GM12892 (cell line): ENCODE measurements around the gene ABCC5.
"Not testable (repeated sequence)": the region's sequence is repeated elsewhere in the genome, so short reads cannot be mapped to it uniquely, and the experiment has no call there.

Experiments
- DNase-seq: peaks from one replicate; pipeline ENCODE4 v3.0.0; 2011; ENCODE audit not compliant: insufficient read length
- FAIRE-seq: peaks from 2 replicates; lab custom pipeline; 2011; peaks lifted over from hg19 to GRCh38; lab: Jason Lieb, UNC
- POLR2A ChIP-seq: IDR thresholded peaks from 2 replicates; pipeline ENCODE4 v1.6.1; 2011; ENCODE audit warnings: low read depth, low read length, control low read depth
- POLR2AphosphoS5 ChIP-seq: IDR thresholded peaks from 2 replicates; pipeline ENCODE4 v1.6.1; 2011; ENCODE audit warnings: low read depth, low read length, control low read depth
- TAF1 ChIP-seq: IDR thresholded peaks from 2 replicates; pipeline ENCODE4 v1.6.1; 2011; ENCODE audit warnings: low read depth, mild to moderate bottlenecking, control low read depth, low read length, borderline replicate concordance

Gene ABCC5

DNA sequence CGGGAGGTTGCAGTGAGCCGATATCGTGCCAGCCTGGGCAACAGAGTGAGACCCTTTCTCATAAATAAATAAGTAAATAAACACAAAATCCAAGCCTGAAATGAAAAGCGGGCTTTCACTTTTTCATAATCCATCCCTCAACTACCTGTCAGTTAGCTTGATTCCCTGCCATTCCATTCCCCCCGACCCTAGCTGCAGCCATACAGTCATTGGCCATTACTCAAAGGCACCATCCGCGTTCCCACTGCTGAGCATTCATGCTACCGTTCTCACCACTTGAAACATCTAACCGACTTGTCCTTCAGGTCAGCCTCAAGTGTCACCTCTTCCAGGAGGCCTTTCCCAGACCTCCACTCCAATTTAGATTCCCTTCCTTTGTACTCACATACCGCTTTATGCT, 131.9 kb downstream of the ABCC5 start:
- DNase-seq (no peak), FAIRE-seq (no peak)

DNA sequence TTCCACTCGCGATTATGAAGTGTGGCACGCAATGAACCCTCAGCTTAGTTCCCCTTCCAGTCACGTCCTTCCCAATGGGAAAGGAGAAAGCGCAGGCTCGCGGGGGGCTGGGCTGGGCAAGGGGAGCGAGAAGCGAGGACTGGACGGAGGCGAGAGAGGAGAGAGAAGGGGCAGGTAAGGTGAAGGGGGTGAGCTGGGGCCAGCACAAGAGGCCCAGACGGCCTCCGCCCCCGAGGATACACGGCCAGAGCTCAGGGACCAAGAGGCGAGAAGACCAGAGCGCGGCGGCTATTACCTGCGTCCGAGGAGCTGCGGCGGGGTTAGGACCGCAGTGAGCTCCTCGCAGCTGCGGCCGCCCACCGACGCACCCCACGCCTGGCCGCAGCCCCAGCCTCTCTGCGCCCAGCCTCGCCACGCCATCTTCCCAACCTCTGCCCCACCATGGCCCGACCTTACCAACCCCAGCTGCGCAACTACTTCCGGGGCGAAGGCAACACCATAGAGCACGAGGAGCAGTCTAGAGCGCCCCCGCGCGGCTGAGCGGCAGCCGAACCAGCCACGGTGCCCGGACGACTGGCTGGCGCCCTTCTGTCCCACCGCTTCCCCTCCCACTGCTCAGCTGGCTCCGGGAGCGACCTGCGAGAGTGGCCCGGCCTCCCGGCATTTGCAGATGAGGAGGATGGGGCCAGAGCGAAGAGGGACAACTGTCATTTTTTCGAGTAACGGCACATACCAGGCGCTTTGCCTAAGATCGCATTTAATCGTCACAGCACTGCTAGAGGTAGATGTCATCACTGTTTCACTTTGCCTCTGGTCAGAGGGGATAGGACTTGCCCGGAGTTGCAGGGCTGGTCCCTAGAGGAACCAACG, 133.0 kb downstream of the ABCC5 start, which contains the start of gene PARL:
Gene PARL (minus strand): TSS at position 454 of the 870 bp plus-strand sequence. CDS start 34 bp downstream, at position 420.
- TF ChIP-seq POLR2A (peak; percentile 96), POLR2AphosphoS5 (peak; percentile 87), TAF1 (peak; percentile 89)
- peak; percentile 90 for DNase-seq
- peak; percentile 95 for FAIRE-seq

More for the DNA sequence above, 131.9 kb downstream of the ABCC5 start:
- no peak for TF ChIP-seq POLR2A
- TF ChIP-seq POLR2AphosphoS5, result no peak
- TF ChIP-seq TAF1, result no peak

DNA sequence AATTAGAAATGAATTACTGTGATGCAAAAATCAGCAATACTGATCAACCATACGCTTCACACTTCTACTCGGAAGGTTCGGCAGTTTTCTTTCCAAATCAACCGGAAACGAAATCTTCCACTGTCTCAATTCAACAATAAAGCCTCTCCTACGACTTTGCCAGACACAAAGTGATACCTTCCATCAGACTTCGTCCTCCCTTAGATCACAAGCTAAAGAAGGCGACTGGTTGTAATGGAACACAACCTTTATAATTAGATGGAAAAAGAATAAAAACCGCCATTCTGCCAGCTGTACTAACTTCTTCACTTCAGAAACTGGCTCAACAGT, 133.6 kb downstream of the ABCC5 start:
- DNase-seq (no peak), FAIRE-seq (no peak)
- no peak for TF ChIP-seq TAF1
- TF ChIP-seq POLR2A, result no peak
- no peak for TF ChIP-seq POLR2AphosphoS5

DNA sequence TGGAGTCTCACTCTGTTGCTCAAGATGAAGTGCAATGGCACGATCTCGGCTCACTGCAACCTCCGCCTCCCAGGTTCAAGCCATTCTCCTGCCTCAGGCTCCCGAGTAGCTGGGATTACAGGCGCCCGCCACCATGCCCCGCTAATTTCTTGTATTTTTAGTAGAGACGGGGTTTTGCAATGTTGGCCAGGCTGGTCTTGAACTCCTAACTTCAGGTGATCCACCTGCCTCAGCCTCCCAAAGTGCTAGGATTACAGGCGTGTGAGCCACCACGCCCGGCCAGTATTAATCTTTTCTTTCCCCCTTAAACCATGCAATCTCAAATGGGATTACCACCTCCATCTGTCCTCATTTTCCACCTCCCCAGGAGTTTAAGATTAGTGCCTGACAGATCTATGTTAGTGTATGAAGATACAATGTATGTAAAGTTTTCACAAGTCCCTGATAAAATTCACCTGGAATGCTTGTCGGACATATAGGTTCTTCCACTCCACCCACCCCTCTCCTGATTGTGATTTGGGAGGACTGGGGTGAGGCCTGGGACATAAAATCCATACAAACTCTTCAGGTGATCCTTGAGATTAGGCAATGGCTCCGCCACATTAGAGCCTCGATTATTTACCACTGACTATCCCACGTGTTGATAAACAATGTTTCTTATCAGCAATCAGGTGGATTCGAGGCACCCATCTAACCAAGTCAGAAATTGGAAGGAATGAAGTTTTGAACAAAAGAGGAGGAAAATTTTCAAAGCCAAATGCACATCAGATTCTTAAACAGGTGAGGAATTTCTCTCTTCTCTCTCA, 134.2 kb downstream of the ABCC5 start:
- TF ChIP-seq TAF1 (no peak), POLR2AphosphoS5 (no peak), POLR2A (no peak)
- FAIRE-seq, result no peak

DNA sequence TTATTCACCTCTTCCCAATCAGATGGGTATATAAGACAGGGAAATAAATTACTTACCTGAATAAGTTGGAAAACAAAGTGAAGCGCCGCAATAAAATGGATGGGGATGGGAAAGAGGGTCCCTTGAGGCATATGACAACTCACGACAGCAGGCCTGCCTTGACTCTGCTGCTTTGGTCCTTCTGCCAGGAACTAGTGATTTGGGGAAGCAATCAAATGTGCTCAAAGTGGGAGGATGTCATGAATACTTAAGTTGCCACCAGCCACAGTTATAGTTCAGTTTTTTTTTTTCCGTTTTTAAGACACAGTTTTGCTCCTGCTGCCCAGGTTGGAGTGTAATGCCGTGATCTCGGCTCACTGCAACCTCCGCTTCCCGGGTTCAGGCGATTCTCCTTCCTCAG, 137.6 kb downstream of the ABCC5 start:
- TF ChIP-seq POLR2A, result no peak
- TF ChIP-seq TAF1, result no peak
- TF ChIP-seq POLR2AphosphoS5, result no peak
- DNase-seq (no peak), FAIRE-seq (no peak)

More for the DNA sequence above, 134.2 kb downstream of the ABCC5 start:
- DNase-seq, result no peak

DNA sequence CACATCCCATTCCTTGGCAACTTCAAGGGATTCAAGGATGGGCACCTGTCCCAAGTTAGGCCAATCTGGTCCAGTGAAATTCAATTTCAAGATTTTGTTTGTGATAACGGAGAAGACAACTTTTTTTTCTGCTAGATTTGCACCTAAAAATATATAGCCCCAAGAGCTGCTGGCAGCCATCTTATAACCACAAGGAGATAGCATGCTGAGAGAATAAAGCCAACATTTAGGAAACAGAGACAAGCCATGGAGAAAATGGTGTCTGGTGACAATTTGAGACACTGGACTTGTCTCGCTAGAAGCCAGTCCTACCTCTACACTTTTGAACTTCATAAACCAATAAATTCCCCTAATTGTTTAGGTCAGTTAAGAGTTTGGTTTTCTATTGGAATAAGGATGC, 138.4 kb downstream of the ABCC5 start:
- no peak for TF ChIP-seq POLR2AphosphoS5
- FAIRE-seq, result no peak
- DNase-seq, result no peak

DNA sequence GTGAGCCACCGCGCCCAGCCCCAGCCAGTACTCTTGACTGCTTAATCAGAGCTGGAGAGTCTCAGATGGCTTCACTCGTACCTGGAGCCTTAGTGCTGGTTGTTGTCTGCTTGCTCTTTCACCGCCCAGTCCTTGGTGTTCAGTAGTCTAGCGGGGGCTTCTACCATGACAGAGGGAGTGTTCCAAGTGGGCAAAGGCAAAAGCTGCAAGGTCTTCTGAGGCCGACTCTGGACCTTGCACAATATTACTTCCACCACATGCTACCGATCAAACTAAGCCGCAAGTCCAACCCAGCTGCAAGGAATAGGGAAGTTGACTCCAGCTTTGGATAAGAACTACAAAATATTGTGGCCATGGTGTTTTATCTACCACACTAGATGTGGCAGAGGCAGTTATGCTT, 139.6 kb downstream of the ABCC5 start:
- FAIRE-seq (no peak), DNase-seq (no peak)
- TF ChIP-seq TAF1 (no peak), POLR2AphosphoS5 (no peak), POLR2A (no peak)

DNA sequence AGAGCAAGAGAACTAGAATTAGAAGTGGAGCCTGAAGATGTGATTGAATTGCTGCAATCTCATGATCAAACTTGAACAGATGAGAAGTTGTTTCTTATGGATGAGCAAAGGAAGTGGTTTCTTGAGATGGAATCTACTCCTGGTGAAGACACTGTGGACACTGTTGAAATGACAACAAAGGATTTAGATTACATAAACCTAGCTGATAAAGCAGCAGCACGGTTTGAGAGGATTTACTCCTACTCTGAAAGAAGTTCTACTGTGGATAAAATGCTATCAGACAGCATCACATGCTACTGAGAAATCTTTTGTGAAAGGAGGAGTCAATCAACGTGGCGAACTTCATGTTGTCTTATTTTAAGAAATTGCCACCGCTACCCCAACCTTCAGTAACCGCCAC, 140.5 kb downstream of the ABCC5 start:
- FAIRE-seq, DNase-seq: not testable (repeated sequence)

DNA sequence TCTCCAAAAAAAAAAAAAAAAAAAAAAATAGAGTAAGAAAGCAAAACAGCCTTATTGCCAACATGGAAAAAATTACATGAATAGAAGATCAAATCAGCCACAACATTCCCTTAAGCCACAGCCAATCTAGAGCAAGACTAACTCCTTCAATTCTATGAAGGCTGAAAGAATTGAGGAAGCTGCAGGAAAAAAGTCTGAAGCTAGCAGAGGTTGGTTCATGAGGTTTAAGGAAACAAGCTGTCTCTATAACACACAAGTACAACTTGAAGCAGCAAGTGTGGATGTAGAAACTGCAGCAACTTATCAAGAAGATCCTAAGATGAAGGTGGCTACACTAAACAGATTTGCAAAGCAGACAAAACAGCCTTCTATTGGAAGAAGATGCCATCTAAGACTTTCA, 142.3 kb downstream of the ABCC5 start:
- no peak for DNase-seq
- no peak for FAIRE-seq
- TF ChIP-seq TAF1 (no peak), POLR2A (no peak), POLR2AphosphoS5 (no peak)

DNA sequence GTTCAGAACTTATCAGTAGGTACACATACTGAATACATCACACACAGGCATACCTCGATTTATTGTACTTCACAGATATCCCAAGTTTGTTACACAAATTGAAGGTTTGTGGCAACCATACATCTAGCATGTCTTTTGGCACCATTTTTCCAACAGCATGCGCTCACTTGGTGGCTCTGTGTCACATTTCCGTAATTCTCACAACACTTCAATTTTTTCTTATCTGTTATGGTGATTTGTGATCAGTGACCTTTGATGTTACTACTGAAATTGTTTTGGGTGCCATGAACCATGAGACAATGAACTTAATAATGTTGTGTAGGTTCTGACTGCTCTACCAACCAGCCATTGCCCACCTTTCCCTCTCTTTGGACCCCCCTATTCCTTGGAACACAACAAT, 143.8 kb downstream of the ABCC5 start:
- no peak for FAIRE-seq
- TF ChIP-seq POLR2AphosphoS5 (no peak), TAF1 (no peak), POLR2A (no peak)
- no peak for DNase-seq

DNA sequence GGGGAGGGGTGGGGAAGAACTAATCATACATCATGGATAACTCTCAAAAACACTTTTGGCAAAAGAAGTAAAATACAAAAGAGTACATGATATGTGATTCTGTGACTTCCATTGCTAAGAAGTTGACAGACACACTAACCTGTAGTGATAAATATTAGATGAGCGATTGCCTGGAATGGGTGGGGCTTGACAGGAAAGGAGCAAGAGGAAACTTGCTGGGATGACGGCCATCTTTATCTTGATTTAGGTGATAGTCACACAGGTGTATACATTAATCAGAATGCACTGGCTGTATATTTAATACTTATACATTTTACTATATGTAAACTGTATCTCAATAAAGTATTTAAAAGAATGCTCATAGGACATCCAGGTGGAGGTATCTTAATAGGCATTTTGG, 146.1 kb downstream of the ABCC5 start:
- DNase-seq (no peak), FAIRE-seq (no peak)
- no peak for TF ChIP-seq POLR2AphosphoS5

DNA sequence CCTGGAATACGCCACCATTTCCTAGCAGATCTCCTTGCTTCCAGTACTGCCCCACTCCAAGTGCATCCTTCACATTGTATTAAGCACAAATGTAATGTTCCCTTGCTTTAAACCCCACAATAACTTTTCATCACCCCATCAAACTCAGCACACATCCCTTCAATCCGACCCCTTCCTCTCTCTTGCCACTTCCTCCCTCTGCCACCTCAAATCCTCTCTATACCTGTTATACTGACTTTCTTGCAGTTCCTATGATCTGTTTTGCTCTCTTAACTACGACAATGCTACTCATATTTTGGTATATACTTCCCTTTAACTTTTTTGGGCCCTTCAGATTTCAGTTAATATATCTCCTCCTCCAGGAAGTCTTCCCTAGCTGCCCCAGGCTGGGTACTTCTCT, 147.1 kb downstream of the ABCC5 start:
- no peak for TF ChIP-seq TAF1
- no peak for TF ChIP-seq POLR2AphosphoS5
- no peak for TF ChIP-seq POLR2A
- FAIRE-seq (no peak), DNase-seq (no peak)
